Activated effector memory CD4-positive, alpha-beta T cell treated with anti-CD3 and anti-CD28 coated beads, Interleukin-2, amount 50 U/mL, for 16 hours (primary cell): ENCODE results near the gene UCN2.
"Not testable (repeated sequence)": the region's sequence is repeated elsewhere in the genome, so short reads cannot be mapped to it uniquely, and the experiment has no call there.

Experiments
- DNase-seq: peaks from one replicate; pipeline ENCODE4 v3.0.0-alpha.2; 2020

The UCN2 gene

DNA sequence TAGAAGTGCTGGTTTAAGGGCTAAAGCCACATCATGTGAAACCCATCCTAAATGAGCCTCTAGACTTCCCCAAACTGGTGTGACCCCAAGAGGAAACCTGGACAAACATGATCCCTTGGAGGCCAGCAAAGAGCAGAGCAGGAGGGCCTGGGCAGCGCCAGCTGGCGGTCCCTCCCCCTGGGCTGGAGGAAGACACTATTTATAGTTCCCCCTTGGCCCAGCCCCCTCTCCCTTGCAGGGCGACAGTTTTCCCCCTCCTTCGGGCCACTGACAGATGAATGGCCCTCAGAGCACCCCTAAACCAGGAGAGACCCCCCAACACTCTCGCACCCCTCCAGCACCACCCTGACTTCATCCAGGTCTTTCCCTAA, 2.9 kb downstream of the UCN2 start:
- DNase-seq: no peak

DNA sequence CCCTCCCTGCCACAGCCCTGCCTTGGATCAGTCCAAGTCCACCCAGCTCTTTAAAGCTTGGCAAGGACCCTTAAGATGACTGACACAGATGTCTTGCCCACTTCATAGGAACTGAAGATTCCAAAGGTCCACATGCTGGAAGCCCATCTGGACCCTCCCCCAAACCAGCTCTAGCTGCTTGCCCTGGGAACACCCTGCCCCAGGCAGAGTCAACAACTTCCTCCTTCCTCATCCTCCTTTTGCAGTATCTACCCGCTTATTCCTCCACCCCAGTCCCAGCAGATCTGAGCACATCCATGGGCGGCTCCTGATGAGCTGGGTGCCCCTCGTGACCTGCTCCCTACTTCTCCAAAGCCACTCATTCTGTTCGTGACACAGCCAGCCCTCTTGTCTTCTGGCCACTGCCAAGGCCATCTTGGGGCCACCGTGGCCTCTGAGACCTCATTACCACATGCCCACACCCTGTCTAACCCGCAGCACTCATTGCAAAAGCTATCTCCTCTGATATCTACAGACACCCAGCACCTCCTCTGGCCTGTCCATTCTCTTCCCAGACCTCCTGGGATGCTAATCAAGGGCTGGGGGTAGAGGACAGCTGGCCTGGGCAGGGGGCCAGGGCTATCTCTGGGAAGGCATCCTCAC, 5.0 kb downstream of the UCN2 start:
- no peak for DNase-seq

DNA sequence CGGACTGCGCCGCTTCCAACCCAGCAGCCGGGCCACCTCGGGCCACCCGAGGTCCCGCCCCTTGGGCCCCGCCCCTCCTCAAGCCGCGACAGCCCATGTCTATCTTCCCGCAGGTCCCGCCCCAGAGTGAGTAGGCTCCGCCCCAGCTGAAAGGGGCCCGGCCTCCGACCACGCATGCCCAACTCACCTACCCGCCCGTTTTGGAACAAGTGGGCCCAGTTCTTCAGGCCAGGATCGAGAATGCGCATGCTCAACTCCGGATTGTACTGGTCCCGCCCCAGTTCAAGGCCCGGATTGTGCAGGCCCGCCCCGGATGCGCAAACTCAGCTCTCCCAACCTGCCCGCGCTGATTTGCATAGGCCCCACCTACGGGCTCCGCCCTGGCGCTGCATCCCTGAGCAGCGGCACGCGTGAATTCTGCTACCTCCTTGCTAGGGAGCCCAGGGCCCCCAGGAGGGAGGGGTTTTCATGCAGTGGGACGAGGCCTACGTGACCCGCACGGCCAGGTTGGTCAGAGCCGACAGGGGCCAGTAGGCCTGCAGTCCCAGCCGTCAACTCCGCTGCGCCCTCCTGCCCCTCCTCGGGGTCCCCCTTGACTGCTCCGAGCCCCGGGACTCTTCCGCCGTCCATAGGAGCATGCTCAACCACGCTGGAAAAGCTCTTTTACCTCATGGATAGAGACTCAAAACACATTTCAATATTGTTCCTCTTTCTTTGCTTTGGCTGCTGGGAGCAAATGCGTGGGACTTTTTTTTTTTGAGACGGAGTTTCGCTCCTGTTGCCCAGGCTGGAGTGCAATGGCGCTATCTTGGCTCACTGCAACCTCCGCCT, 6.6 kb downstream of the UCN2 start, which contains the start of gene PFKFB4:
Gene PFKFB4 (minus strand): TSS at position 8 of the 831 bp plus-strand sequence. CDS start 26 bp downstream, outside the sequence.
- peak; percentile 99 for DNase-seq

DNA sequence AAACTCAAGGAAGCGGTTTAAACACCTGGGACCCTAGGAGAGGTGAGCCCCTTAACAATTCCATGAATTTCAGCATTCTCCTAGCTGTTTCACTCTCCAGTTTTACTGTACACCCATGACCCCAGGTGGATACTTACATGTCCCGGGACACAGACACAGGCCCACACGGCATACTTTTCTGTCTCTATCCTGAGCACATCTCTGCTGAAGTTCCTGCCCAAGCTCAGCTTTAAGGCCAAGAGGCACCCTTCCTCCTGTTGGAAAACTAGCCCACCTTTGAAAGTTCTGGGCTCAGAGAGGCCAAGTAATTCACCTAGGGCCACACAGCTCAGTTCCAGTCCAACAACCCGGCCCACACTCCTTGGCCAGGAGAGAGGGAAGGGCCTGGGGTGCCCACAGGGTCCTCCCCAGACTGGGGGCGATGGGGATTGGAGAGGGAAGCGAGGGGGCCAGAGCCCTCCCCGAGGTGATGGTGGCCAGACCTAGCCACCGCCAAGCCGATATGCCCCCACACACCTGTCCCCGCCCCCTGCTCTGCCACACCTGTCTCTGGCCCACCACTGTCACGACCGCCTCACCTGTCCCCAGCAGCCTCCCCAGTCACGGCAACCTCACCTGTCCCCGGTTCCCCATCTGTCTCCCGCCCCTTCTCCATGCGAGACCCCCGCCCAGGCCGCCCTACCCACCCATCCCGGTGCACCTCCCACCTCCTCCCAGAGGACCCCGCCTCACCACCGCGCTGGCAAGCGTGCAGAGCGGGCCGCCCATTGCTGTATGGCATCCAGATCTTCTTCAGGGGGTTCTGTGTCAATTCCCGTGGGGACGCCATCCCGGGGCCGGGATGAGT, 7.4 kb downstream of the UCN2 start:
- no peak for DNase-seq

DNA sequence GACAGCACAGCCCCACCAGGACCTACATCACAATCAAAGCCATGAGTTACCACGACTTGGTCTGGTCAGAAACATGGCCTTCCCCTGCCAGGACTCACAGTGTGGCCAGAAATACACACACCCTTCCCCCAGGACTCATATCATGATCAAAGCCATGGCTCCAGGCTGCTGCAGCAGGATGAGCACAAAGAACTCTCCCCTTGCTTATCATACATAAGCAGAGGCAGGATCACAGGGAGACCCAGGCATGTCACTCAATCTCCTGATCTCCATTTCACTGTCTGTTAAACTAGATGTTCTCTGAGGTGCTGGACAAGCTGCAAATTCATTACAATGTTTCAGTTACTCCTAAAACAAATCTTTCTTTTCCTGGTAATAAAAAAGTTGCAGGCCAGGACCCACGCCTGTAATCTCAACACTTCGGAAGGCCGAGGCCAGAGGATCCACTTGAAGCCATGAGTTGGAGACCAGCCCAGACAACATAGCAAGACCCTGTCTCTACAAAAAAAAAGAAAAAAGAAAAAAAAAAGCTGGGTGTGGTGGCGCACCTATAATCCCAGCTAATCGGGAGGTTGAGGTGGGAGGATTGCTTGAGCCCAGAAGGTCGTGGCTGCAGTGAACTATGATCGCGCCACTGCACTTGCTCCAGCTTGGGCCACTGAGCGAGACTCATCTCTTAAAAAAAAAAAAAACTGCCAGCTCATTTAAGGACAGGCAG, 8.2 kb downstream of the UCN2 start:
- no peak for DNase-seq

DNA sequence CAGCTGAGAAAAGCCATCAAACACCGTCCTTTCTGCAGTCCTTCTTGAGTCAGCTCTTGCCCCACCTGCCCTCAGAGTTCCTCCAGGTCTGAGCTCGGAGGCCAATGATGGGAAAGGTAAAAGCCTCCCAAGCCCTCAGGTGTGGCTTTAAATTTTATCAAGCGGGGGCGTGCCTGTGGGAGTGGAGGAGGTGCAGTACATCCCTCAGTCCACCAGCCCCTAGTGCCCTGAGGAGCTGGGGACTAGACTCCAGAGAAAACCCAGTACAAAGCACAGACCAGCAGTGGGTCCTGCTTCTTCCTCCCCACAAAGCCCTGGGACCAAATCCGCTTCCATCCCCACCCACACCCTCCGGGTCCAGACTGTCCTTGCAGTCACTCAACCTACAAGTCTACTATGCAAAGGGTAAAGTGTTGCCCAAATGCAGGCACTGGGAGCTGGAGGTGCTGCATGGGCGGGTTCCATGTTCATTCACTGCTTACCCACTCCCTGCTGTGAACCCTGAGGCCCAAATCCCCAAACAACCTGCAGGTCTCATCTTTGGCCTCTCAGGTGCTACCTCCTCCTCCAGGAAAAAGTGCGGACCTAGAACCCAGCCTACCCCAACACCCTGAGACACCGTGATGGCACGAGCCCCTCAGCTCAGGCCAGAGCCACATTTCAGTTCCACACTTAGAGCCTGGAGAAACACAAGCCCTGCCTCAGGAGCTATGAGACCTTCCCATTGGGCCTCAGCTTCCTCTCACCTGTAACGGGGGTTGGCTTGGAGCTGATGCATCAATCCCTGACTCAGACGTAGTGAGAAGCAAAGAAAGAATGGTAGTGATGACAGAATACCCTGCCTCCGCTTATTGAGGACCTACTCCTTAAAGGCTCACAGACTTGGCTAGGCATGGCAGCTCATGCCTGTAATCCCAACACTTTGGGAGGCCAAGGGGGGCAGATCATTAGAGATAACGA, 9.4 kb downstream of the UCN2 start:
- DNase-seq: no peak

DNA sequence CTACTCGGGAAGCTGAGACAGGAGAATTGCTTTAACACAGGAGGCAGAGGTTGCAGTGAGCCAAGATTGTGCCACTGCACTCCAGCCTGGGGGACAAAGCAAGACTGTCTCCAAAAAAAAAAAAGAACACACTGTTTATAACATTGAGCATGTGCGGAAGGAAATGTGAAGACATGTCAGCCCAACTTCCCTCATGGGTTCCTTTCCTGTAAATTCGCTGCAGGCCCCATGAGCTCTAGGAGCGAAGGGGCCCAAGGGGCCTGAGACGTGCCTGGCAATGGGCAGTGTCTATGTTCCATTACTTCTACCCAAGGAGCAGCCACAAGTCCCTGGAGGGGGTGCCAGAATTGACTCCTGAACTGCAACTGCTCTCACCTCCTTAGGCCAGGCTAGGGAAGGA, 10.2 kb downstream of the UCN2 start:
- no peak for DNase-seq

DNA sequence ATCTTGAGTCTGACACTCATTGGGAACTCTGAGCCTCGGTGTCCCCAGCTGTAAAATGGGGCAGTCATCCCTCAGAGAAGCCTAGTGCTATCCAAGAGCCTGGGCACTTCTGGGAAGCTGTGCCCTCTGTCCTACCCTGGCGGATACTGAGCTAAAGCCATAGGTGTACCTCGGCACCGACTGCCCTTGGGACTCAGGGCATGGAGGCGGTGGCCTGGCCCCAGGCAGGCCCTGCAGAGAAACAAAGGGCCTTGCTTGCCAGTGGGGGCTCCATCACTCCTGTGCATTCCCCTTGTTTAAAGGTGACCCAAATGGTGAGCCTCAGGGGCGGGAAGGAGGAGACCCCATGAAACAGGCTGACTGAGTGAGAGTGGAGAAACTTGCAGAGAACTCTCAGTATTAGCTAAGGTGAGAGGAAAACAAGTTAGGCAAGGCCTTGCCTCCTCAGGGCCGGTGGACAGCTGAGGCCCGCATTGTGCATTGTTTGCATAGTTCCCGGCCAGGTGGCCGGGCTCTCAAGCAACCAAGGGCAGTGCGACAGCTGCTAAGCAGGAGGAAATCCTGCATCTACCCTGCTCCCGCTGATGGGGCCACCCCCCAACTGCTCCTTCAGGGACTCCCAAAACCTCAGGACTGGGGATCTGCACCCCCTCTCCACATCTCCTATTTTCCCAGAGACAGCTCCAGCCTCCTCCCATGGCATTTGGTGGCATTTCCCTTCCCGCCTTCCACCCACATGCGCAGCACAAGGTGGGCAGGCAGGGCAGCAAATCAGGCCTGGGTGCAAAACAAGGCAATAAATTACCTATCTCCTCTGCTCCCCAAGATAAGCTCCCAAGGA, 11.2 kb downstream of the UCN2 start:
- no peak for DNase-seq

DNA sequence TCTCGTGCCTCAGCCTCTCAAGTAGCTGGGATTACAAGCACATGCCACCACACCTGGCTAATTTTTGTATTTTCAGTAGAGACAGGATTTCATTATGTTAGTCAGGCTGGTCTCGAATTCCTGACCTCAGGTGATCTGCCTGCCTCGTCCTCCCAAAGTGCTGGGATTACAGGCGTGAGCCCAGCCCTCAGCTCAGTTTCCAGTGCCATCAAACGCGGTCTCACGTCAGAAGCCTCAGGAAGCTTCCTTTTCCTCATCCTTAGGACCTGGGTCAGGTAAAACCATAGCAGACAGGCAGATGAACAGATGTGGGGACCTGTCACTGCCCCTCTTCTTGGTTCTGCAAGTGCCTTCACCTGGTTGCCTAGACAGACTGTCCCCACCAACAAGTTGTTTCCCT, 11.9 kb downstream of the UCN2 start:
- DNase-seq: not testable (repeated sequence)

DNA sequence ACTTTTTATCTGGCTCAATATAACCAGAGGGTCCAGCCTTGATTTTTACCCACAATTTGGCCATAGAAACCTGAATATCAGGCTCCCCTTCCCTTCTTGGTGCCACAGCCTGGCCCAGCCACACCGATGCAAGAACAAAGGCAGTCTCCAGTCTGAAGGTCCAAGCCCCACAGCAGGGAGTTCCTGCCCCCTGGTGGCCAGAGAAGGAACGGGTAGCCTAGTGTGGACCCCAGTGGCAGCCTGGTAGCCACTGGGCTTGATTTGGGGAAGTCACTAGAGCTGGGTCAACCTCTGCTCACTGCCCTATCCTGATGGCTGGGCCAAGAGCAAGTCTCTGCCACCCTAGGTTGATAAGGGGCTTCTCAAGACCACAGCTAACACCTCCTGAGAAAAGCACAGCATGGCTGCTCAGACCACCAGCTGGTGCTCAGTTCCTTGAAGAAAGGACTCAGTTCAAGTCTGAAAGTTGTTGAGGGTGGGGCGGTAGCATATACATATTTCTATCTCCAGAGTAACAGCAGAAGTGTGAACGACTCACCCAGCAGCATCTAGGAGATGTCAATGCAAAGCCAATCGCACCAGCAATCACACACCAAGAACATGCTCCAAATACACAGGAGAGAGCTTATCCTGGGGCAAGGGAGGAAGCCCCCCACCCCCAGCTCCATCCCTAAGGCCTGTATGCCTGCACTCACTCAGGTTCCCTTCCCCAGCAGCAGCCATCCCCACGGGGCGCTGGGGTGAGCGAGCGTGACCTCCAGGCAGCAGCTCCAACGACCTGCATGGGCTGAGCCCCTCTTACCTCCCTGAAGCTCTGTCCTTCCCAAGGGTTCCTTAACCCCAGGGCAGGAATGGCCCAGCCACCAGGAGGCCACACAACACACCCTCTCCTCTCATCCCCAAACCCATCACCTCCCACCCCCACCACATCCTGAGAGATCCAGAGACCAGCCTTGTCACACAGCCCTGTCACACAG, 14.6 kb downstream of the UCN2 start:
- peak; percentile 94 for DNase-seq

DNA sequence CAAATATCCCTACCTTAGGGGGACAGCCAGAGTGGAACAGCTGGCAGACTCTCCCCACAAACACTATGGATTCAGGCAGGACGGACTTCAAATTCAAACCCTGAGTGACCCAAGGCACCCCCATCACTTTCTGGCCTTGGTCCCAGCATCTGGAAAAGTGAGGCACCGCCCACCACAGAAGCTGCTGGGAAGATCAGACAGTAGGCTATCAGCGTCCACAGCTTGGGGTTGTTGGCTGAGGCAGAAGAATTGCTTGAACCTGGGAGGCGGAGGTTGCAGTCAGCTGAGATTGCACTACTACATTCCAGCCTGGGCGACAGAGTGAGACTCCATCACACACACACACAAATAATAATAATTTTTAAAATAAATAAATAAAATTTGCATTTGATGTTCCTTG, 15.5 kb downstream of the UCN2 start:
- no peak for DNase-seq

DNA sequence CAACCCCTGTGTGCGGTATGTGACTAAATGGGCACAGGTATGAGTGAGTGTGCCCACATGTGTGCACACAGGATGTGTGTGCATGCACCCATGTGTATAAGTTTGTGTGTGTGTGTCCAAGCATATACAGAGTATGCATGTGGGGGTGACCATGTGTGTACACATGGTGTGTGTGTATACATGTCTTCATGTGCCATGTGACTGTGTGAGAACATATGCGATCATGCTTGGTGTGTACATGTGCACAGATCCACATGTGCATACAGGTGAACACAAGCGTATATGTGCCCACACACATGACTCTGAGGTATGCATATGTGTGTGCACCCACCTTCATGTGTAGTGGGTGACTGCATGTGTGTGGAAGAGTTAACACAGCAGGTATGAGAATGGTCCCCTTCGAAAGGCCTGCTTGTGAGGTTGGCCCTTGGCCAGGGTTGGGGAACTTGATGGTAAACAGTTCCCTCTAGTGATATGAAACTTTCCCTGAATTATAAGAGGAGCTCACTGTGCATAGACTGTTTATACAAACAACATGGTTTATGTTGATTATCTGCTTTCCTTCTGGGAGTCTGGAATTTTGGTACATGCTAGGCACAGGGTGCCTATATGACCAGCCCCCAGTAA, 17.3 kb downstream of the UCN2 start:
- no peak for DNase-seq

DNA sequence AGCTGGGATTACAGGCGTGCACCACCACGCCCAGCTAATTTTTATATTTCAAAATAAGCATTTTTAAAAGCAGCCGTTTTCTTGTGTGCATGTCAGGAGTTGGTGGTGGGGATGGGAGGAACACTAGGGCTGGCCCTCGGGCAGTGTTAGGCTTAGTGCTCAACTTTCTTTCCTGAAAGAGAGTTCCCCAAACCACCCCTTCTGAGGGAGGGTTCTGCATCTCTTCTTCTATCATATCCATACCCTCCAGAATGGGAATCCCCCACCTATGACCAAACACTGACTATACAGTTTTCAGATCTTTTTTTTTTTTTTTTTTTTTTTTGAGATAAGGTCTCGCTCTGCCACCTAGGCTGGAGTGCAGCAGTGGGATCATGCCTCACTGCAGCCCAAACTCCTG, 19.4 kb downstream of the UCN2 start:
- no peak for DNase-seq

DNA sequence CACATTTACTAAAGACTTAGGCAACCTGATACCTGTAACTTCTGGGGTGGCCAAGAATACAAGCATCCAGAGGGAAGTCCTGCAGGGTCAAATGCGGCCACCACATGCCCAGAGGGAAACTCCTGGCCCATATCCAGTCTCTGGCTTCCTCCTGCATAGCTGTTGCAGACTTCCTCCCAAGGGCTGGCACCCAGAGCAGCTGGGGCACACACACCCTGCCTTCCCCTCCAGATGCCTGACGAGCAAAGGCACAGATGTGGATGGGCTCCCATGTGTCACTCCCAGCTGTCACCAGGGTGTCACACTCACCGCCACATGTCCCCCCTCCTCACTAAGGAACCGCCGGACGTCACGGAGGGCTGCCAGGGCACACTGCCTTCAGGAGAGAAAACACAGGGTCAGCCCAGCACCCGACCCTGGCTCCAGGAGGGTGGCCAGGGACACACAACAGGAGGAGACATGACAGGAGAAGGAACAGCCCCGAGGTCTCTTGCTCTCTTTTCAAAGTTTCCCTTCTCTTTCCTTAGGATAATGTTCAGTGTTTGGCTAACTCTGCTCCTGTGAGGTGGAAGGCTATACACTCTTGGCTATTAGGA, 20.2 kb downstream of the UCN2 start:
- DNase-seq: no peak

DNA sequence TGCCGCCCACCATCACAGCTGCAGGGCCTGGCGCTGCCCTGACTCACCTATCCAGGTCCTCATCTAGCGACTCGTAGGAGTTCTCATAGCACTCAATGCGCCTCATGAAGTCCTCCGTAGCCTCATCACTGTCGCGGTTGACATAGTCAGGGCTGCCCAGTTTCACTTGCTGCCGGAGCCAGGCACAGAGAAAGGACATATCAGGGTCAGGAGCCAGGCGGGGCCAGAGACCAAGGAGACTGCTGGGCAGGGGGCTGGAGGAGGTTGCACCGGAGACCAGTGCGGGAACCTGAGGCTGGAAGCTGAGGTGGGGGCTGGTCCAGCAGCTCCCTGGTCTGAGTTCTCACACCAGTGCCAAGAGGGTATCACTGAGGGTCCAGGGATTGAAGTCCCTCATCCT, 25.1 kb downstream of the UCN2 start:
- DNase-seq: no peak

DNA sequence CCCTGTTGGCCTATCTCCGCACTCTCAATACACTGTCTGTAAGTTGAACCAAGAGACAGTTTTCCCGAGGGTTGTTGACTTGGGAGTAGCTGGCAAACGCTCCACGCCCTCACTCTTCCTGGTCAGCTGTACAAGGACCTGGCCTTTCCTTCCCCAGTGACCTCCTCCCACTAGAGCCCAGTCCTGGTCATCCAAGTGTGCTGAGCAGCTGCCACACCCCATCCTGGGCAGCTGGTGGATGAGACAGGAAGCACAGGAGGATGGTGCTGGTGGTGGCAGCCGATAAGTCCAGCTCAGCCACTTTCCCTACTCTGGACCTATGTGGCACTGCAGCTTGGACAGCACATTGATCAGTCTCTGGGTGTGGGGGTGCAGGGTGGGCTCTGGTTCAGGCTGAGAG, 26.8 kb downstream of the UCN2 start:
- DNase-seq: no peak

DNA sequence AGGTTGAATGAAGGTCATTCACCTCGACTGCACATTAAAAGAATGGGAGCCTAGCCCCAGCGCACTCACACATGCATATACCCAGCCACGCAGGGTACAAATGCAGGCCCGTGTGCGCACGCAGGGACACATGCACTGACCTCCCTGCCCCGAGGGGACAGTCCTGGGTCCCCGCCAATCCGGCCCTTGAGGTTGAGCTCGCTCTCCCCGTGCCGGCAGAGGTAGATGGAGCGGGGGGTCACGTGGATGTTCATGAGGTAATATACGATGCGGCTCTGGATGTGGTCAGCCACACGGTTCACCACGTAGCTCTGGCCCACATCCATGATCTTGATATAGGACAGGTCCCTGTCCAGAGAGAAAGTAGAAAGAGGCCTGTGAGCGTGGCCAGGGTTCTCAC, 27.5 kb downstream of the UCN2 start:
- no peak for DNase-seq

DNA sequence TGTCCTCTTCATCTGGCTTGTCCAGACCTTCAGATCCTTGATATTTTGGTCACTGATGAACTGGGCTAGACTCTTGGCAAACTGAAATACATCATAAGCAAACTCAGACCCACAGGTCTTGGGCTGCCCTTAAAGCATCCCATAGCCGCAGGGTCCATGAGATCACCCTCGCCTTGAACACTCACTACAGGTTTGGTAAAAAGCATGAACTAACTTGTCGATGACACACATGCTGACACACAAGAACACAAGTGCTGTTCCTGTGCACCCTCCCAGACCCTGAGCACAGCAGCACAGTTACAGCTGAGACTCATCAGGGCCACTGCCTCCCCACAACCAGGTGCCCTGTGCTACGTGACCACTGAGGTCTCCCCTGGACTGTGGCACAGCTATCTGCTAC, 28.0 kb downstream of the UCN2 start:
- no peak for DNase-seq

DNA sequence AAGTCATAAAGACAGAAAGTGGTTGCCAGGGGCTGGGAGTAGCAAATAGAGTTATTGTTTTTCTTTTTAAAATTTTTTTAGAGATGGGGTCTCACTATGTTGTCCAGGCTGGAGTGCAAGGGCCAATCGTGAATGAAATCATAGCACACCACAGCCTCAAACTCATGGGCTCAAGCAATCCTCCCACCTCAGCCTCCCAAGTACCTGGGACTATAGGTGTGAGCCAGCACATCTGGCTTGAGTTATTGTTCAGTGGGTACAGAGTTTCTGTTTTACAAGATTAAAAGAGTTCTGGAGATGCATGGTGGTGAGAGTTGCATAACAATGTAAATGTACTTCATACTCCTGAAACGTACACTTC, 30.6 kb downstream of the UCN2 start:
- no peak for DNase-seq
